ENCODE results near the gene UNC79.

The UNC79 gene

GRCh38 chr14:93674343-93674742 lies 243.6 kb downstream of the UNC79 start:
- no peak for DNase-seq

DNA sequence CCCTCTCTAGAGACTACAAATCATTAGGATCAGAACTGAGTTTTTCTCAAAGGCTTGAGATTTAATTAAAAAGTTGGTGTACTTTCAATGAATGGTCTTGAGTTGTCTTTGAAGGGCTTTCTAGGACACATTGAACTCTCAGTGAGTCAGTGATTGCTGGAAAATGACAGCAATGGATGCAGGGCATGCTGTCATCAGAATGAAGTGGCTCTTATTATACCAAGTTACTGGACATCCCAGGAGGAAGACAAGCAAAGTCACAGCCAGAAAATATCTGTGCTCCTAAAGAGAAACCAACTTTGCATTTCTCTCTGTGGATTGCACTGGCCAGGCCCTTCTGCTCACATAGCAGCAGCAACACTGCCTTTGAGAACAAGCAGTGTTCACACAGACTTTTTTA lies 244.9 kb downstream of the UNC79 start:
- DNase-seq, result no peak

- DNase-seq, result no peak
Measured at GRCh38 chr14:93676416-93676958, 245.7 kb downstream of the UNC79 start.

- no peak for DNase-seq
Measured at GRCh38 chr14:93682459-93682858, 251.7 kb downstream of the UNC79 start.

- DNase-seq, result peak in 1 of 5 experiments; percentile 14
Measured at GRCh38 chr14:93683226-93683625, 252.5 kb downstream of the UNC79 start.

DNA sequence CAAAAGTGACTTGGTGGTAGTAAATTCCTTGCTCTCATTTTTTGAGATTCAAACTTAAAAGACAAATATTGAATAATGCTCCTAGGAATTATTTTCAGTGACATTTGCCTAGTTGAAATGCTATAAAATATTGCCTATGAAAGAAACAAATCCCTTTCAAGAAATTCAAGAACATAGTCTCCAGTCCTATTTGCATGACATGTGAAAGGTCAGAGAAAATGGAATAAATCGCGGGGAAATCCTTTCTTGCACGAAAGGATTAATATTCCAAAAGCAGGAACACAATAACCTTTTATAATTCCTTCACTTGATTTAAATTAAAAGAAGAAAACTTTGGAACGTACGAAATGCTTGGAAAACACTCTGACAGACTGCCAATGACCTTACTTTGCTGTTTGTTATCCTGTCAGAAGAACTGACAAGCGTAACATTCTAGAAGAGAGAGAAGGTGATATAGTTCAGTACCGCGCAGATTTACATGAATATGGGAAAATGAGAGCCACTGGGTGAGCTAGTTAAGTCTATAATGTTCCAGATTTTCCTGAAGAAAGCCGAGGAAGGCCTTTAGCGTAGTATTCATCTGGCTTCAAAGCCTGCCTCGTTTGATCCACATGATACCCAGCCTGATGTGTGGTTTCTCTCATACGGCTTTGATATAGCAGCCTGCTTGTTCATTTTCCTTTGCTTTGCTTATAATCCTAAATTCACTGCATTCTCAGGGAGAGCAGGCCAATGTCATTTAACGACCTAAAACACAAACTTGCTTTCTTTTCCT lies 254.6 kb downstream of the UNC79 start:
- no peak for DNase-seq

DNA sequence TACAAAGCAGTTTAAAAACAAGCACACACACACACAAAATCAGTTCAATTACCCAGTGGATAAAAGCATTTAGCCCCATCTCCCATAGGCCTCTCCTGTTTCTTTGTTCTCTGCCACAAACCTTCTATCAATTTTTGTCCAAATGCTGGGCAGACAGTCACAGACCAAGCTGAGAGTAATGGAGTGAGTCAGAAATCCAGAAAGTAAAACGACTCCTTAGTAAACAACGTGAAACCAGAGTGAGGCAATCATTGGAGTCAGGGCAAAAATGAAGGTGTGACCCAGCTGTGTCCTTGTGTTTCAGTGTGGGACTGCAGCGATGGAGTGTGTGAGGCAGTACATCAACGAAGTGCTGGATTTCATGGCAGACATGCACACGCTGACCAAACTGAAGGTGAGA lies 255.5 kb downstream of the UNC79 start:
- no peak for DNase-seq

DNA sequence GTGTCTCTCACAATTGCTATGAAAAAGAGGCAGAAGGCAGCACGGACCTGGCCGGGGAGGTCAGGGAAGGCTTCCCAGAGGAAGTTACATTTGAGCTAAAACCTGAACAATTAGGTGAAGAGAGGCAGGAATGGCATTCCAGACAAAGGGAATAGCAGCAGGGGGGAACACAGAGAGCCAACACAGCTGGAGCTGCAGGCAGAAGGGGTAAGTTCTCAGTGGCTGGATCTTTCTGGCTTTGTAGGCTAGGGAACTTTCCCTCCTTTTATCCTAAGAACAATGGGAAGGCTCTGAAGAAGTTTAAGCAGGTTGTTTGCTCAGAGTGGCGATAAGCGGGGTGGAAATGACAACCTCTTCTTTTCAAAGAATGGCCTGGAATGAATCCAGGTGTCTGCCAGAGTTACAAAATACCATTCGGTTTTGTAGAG lies 257.5 kb downstream of the UNC79 start:
- DNase-seq, result no peak

DNA sequence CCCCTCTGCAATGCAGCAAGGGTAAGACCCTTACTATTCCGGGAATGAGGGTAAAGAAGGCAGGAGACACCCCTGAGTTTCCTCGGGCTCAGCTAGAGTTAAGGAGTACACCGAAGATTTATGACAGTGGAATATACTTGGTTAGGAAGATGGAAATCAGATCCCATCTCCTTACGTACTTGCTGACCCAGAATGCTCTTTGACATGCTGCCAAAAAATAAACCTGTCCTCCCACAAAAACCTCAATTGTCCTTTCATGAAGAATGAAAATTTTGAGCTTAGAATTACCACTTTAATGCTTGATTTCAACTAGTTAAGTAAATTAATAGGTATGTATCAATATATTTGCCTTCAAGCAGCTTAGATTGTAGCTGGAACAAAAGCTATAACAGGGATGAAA lies 258.1 kb downstream of the UNC79 start:
- DNase-seq, result no peak

- no peak for DNase-seq
Measured at GRCh38 chr14:93690146-93690545, 259.4 kb downstream of the UNC79 start.

GRCh38 chr14:93691042-93691780 lies 260.5 kb downstream of the UNC79 start:
- no peak for DNase-seq

DNA sequence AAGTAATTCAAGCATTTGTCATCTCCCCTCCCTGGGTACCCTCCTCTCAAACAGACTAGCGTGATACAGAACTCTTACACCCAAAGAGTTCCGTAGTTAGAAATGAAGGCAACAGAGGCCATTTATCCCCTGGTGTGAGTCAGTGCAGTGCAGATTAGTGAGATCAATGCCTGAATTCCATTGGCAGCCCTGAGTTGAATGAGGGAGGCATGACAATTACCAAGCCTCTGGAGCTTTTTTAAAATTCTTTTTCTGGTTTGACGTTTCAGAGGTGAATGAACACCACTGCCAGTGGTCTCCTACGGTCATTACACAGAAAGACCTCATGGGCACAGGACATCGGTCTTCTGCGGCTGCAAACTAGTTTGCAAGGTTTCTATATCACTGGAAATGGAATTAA lies 263.2 kb downstream of the UNC79 start:
- no peak for DNase-seq

DNA sequence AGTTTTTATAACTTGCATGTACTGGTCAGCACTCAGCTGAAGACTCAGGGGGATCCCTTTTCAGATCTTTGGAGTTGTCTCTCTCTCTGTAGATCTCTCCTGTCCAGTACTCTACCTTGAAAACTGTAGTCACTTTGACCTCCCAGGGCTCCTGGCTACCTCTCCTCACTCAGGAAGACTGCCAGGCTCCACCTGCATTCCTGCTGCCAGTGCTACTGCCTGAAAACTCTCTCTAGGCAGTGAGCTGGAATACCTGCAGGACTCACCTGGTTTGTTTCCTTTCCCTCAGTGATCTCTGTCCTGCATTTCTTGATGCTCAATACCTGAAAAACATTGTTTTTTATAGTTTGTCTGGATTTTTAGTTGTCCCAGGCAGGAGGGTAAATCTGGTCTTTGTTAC lies 270.2 kb downstream of the UNC79 start:
- DNase-seq, result no peak

DNA sequence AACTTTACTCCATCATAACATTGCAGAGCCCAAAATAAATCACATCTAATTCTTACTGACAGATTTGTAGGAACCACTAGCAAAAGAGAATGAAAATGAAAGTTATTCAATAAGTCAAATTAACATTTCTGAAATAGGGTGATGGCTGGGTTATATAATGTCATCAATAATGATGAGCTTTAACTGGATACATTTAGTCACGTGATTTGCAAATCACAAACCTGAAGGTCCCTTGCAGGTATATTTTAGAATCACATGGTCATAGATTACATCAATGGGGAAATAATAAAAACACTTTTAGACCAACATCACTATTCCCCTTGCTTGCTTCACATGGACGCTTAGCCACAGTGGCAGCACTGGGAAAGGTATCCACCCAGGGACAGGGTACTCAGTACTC lies 270.8 kb downstream of the UNC79 start:
- no peak for DNase-seq

DNA sequence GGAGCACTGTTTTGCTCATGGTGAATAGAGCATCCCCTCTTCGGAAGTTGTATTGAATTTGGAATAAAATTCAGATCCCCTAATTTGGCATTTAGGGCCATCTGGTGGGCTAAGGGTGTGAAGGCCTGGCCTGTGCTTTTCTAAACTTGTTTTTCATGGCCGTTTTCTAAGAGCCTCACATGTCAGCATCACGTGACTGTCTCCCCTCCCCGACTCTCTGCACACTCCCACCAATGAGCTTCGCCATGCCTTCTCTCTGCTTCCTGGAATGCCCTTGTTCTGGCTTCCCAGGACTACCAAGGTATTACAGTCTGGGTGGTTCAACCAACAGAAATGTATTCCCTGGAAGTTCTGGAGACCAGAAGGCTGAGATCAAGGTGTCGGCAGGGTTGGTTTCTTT lies 272.2 kb downstream of the UNC79 start:
- DNase-seq, result no peak

DNA sequence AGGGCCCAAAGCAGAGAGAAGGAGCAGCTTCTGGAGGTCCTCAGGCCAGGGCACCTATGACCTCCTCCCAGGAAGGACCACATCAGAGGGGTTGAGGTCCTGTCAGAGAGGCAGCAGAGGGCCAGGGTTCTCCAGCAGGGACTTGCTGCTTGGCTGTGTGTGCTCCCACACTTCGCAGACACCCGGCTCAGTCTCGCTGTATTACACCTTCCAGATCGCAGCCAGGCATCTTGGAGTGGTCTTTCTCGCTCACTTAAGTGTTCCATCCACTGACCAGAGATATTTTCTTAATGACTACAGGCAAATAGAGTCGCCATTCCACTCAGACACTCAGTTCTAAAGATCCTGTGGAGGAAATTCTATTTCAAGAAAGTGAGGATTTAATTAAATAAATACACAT lies 273.2 kb downstream of the UNC79 start:
- no peak for DNase-seq

DNA sequence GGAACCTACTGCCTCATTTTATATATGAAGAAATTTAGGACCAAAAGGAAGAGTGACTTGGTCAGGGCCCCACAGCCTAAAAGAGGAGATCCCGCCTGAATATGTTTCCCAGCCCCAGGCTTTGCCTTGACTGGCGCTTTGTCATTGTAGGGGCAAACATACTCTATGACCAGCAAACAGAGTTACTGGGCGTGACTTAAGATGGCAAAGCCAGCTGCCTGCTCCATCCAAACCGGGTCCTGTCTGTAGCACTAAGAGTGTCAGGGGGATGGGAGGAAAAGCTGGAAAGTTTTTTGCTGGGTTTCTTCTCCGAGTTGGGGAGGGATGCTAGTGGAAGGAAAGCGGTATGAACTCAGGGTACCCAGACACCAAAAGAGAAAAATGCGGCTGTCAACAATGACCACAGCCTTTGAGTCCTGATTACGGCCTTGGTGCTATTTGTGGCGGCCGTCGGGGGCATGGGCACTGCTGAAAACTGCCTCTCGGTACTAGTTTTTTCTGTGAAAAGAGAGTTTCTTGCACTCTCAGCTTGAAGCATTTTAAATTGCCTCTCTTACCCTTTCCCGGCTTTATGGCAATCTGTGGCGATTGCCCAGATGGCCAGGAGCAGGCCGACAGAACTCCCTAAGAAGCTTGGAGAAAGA lies 274.9 kb downstream of the UNC79 start:
- DNase-seq, result no peak

- no peak for DNase-seq
Measured at GRCh38 chr14:93706360-93706955, 275.7 kb downstream of the UNC79 start.

DNA sequence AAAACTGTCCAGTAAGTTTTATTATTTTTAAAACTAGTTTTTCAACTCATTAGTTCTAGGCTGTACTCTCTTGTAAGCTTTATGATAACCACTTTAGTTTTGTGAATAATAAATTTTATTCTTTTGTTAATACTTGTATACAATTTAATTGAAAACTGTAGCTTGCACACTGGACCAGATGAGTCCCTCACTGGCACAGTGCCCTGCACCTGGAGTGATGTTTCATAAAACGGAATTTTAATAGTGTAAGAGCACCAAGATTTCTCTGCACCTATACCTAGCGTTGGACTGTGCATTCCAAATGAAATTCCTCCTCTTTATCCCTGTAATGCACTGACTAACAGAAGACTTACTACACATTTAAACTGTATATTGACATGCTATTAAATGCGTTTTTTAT lies 276.7 kb downstream of the UNC79 start:
- no peak for DNase-seq

GRCh38 chr14:93708311-93708734 lies 277.6 kb downstream of the UNC79 start:
- DNase-seq, result no peak

DNA sequence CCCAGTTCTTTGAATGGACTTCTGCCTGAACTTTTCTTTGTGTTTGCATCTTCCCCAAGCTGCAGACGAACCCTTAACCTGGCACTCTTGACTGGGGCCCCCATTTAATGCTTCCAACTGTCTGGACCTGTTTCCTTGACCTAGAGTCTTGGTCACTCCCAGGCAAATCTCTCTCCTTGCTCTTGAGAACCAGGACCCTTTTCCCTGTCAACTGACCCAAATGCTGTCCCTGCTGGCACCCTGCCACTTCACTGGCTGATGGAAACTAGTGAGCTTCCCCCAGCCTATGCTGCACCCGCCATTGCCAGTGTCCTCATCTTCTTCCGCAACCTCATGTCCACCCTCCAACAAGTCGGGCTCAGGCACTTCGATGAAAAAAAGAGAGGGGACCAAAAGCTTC lies 278.1 kb downstream of the UNC79 start:
- DNase-seq, result no peak

GRCh38 chr14:93709249-93709648 lies 278.5 kb downstream of the UNC79 start:
- no peak for DNase-seq
